GM19452 (cell line): Measurements from ENCODE around the gene IL33.
"Not testable (repeated sequence)": the region's sequence is repeated elsewhere in the genome, so short reads cannot be mapped to it uniquely, and the experiment has no call there.

ENCODE experiments used
- ATAC-seq: cut with Tn5 transposase; IDR thresholded peaks from one replicate; pipeline ENCODE4 v1.9.1; 2021; ENCODE audit not compliant: unreplicated experiment

Gene IL33

GRCh38 chr9:6215562-6215961, at the start of gene IL33:
IL33 (plus strand) TSS chr9:6215807; CDS start chr9:6241695, 25,888 bp downstream.
- ATAC-seq, result no peak

- no peak for ATAC-seq
Observed at GRCh38 chr9:6171667-6172066, 43.9 kb upstream of the IL33 start.

- no peak for ATAC-seq
Observed at GRCh38 chr9:6173914-6174313, 41.7 kb upstream of the IL33 start.

- not testable (repeated sequence) for ATAC-seq
Observed at GRCh38 chr9:6182549-6183226, 32.9 kb upstream of the IL33 start.

GRCh38 chr9:6183227-6183551, 32.4 kb upstream of the IL33 start:
- ATAC-seq, result no peak

- ATAC-seq, result no peak
Observed at GRCh38 chr9:6183627-6184026, 32.0 kb upstream of the IL33 start.

- peak; percentile 97 for ATAC-seq
Observed at GRCh38 chr9:6184749-6185645, 30.6 kb upstream of the IL33 start.

GRCh38 chr9:6186691-6187090, 28.9 kb upstream of the IL33 start:
- no peak for ATAC-seq

GRCh38 chr9:6187272-6187671, 28.3 kb upstream of the IL33 start:
- no peak for ATAC-seq

GRCh38 chr9:6188466-6188865, 27.1 kb upstream of the IL33 start:
- no peak for ATAC-seq

- ATAC-seq, result no peak
Observed at GRCh38 chr9:6188906-6189305, 26.7 kb upstream of the IL33 start.

GRCh38 chr9:6194934-6195333, 20.7 kb upstream of the IL33 start:
- no peak for ATAC-seq

GRCh38 chr9:6195714-6196360, 19.8 kb upstream of the IL33 start:
- no peak for ATAC-seq

GRCh38 chr9:6197330-6197729, 18.3 kb upstream of the IL33 start:
- ATAC-seq, result no peak

- no peak for ATAC-seq
Observed at GRCh38 chr9:6198251-6198650, 17.4 kb upstream of the IL33 start.

- ATAC-seq, result no peak
Observed at GRCh38 chr9:6199596-6199995, 16.0 kb upstream of the IL33 start.

- ATAC-seq, result no peak
Observed at GRCh38 chr9:6200761-6201160, 14.8 kb upstream of the IL33 start.

GRCh38 chr9:6209966-6210365, 5.6 kb upstream of the IL33 start:
- ATAC-seq, result no peak

GRCh38 chr9:6212722-6213375, 2.8 kb upstream of the IL33 start:
- no peak for ATAC-seq

GRCh38 chr9:6214434-6214833, 1.2 kb upstream of the IL33 start:
- ATAC-seq, result no peak

GRCh38 chr9:6214903-6215302, 704 bp upstream of the IL33 start:
- no peak for ATAC-seq
